Stimulated activated CD4-positive, alpha-beta T cell treated with anti-CD3 and anti-CD28 coated beads, Interleukin-4, amount 100 ng/mL, for 1 hour (primary cell): ENCODE data around the gene FGD2.

Experiments used
- DNase-seq: peaks from one replicate; pipeline ENCODE4 v3.0.0-alpha.2; 2020

Gene FGD2

GRCh38 chr6:37061157-37061804, 55.8 kb downstream of the FGD2 start:
- no peak for DNase-seq

GRCh38 chr6:37062424-37062823, 57.0 kb downstream of the FGD2 start:
- DNase-seq: no peak

- no peak for DNase-seq
These were observed 63.2 kb downstream of the FGD2 start for GRCh38 chr6:37068356-37069270.

GRCh38 chr6:37069639-37070038, 64.2 kb downstream of the FGD2 start:
- no peak for DNase-seq

- no peak for DNase-seq
These were observed 67.1 kb downstream of the FGD2 start for GRCh38 chr6:37072526-37072925.

- DNase-seq: no peak
These were observed 68.8 kb downstream of the FGD2 start for GRCh38 chr6:37074053-37074827.

- DNase-seq: no peak
These were observed 71.9 kb downstream of the FGD2 start for GRCh38 chr6:37077191-37077904.

GRCh38 chr6:37077905-37078296, 72.4 kb downstream of the FGD2 start:
- DNase-seq: no peak
